KOPT-K1 (cell line): ENCODE results near the gene SLC35G6.
"Not testable (repeated sequence)": the region's sequence is repeated elsewhere in the genome, so short reads cannot be mapped to it uniquely, and the experiment has no call there.

Source experiments
- H3K27ac ChIP-seq: fragments of 200-600 bp; sonication (generic); 2 replicates; pipeline ENCODE4 v1.5.1; 2016; ENCODE audit warnings: antibody characterized with exemption, mild to moderate bottlenecking, low read depth, low read length; ENCODE audit not compliant: poor library complexity, severe bottlenecking
- H3K36me3 ChIP-seq: fragments of 200-600 bp; sonication (generic); 2 replicates; pipeline ENCODE4 v1.5.1; 2017; ENCODE audit warnings: antibody characterized with exemption, mild to moderate bottlenecking, low read length, moderate library complexity; ENCODE audit not compliant: insufficient read depth
- H3K9me3 ChIP-seq: fragments of 200-600 bp; sonication (generic); 2 replicates; pipeline ENCODE4 v1.5.1; 2017; ENCODE audit warnings: antibody characterized with exemption, low read length, mild to moderate bottlenecking; ENCODE audit not compliant: insufficient read depth, poor library complexity, severe bottlenecking

The SLC35G6 gene

DNA sequence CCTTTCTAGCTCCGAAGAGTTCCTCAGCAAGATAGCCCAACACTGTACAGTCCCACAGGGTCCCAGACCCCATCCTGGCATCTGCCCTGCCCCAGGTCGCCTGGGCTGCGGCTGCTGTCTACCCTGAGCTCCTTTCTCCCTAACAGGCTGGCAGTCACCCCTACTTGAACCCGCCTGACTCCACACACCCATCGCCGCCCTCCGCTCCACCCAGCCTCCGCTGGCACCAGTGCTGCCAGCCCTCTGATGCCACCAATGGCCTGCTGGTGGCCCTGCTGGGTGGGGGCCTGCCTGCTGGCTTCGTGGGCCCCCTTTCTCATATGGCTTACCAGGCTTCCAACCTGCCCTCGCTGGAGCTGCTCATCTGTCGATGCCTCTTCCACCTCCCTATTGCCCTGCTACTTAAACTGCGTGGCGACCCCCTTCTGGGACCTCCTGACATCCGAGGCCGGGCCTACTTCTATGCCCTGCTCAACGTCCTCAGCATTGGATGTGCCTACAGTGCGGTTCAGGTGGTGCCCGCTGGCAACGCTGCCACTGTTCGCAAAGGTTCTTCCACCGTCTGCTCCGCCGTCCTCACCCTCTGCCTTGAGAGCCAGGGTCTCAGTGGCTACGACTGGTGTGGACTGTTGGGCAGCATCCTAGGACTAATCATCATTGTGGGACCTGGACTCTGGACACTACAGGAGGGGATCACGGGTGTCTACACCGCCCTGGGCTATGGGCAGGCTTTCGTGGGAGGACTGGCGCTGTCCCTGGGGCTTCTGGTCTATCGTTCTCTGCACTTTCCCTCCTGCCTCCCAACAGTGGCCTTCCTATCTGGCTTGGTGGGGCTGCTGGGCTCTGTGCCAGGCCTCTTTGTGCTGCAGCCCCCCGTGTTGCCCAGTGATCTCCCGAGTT lies 846 bp downstream of the SLC35G6 start:
- H3K36me3 ChIP-seq: not testable (repeated sequence)
- peak overlapping the region; percentile 99 for H3K27ac ChIP-seq

GRCh38 chr17:7482742-7483088 lies 1.5 kb downstream of the SLC35G6 start:
- H3K36me3 ChIP-seq: peaks cover 15% of the 10 kb centered on the region
- not testable (repeated sequence) for H3K9me3 ChIP-seq
- peak overlapping the region; percentile 99 for H3K27ac ChIP-seq

More for the DNA sequence above, 846 bp downstream of the SLC35G6 start:
- H3K9me3 ChIP-seq: not testable (repeated sequence)

GRCh38 chr17:7483255-7484066 lies 2.2 kb downstream of the SLC35G6 start:
- H3K36me3 ChIP-seq: peaks cover 20% of the 10 kb centered on the region
- no peaks in the 10 kb centered on the region for H3K9me3 ChIP-seq
- peak overlapping the region; percentile 99 for H3K27ac ChIP-seq

DNA sequence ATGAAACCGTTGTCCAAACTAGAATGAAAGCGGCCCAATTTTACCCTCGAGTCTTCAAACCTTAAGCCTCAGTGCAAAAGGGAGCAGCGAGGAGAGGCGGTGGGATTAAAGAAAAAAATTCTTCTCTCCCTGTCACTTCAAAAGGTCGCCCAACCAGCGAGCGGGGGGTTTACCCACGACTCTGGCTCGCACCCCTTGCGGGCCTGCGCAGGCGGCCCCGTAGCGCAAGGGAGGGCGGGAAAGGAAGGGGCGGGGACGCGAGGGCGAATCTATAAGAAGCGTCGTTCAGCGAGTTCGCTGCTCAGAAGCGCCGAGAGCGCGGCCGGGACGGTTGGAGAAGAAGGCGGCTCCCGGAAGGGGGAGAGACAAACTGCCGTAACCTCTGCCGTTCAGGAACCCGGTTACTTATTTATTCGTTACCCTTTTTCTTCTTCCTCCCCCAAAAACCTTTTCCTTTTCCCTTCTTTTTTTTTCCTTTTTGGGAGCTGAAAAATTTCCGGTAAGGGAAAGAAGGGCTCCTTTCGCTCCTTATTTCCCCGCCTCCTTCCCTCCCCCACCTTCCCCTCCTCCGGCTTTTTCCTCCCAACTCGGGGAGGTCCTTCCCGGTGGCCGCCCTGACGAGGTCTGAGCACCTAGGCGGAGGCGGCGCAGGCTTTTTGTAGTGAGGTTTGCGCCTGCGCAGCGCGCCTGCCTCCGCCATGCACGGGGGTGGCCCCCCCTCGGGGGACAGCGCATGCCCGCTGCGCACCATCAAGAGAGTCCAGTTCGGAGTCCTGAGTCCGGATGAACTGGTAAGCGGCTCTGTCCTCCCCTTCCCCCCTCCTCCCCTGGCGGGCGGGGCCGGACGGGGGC lies 3.0 kb downstream of the SLC35G6 start, which contains the start of gene POLR2A:
POLR2A (plus strand) TSS at position 300 of the 852 bp plus-strand sequence.
- peak within 1 kb of the TSS; percentile 99 for H3K27ac ChIP-seq
- peaks cover 27% of the 10 kb centered on the region for H3K36me3 ChIP-seq
- no peaks in the 10 kb centered on the region for H3K9me3 ChIP-seq

DNA sequence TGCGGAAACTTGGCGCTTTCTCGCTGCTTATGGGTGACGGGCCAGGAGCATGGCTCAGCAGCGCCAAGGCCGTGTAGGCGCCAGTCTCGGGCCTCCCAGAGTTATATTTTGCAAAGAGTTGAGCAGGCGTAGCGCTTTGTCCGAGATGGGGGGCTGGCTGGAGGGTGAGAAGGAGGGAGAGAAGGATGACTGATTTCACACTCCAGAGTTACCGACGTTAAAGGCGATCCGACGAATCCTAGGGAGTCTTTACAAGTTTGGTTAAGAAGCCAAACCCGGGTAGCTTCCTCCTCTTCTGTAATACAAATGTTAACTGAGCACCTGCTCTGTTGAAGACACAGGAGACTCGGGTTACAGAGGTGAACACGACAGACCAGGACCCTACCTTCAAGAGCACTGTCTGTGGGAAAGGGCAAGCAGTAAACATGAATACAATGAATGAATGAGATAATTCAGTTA lies 3.7 kb downstream of the SLC35G6 start:
- H3K9me3 ChIP-seq: no peaks in the 10 kb centered on the region
- peak overlapping the region; percentile 99 for H3K27ac ChIP-seq
- H3K36me3 ChIP-seq: peaks cover 34% of the 10 kb centered on the region

DNA sequence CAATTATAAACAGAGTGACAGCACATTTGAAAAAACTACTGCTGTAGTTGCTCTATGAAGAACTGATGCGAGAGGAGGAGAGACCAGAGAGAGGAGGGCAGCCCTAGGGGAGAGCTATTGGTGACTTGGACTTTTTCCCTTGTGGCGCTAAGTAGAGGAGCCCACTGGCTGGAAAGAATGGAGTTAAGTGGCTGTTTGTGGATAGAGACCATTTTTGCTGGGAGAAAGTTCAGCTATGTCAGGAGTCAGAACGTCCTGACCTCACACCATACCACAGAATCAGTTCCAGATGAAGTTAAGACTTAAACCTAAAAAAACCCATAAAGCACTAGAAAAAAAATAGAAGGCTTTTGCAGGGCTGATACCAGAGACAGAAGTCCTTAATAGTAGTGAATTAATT lies 4.9 kb downstream of the SLC35G6 start:
- Histone ChIP-seq H3K36me3 (peaks cover 46% of the 10 kb centered on the region), H3K27ac (peak overlapping the region; percentile 27), H3K9me3 (no peaks in the 10 kb centered on the region)

DNA sequence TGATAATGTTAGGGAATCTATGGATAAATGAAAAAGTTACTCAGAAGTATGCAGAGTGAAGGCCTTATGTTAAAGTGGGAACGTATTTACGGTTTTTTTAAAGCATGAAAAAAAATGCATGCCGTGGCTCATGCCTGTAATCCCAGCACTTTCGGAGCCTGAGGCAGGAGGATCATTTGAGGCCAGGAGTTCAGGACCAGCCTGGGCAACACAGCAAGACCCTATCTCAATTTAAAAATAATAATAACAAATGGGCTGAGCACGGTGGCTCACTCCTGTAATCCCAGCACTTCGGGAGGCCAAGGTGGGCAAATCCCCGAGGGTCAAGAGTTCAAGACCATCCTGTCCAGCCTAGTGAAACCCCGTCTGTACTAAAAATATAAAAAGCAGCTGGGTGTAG lies 8.9 kb downstream of the SLC35G6 start:
- Histone ChIP-seq H3K9me3 (no peaks in the 10 kb centered on the region), H3K36me3 (peaks cover 86% of the 10 kb centered on the region), H3K27ac (no peak overlapping the region)

DNA sequence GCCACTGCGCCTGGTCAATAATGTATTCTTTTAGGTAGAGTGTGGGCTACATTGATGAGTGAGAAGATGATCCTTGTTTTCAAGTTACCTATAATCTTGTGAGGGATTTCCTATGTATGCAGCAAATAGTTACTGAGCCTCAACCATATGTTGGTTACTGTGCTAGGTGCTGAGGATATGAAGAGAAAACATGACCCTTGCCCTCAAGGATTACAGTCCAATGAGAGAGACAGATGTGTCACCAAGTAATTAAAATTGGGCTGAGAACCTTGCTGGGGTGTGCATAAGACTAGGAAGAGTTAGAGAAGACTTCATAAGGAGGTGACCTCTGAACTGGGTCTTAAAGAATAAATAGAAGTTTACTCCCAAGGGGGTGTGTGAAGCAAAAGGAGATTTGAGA lies 10.3 kb downstream of the SLC35G6 start:
- peaks cover 91% of the 10 kb centered on the region for H3K36me3 ChIP-seq
- H3K9me3 ChIP-seq: no peaks in the 10 kb centered on the region
- no peak overlapping the region for H3K27ac ChIP-seq

- Histone ChIP-seq H3K27ac (no peak overlapping the region), H3K36me3 (peaks cover 100% of the 10 kb centered on the region)
These were observed 12.7 kb downstream of the SLC35G6 start for GRCh38 chr17:7493941-7494340.

GRCh38 chr17:7495906-7496434 lies 14.7 kb downstream of the SLC35G6 start:
- Histone ChIP-seq H3K9me3 (no peaks in the 10 kb centered on the region), H3K36me3 (peaks cover 100% of the 10 kb centered on the region), H3K27ac (no peak overlapping the region)

More at GRCh38 chr17:7493941-7494340, 12.7 kb downstream of the SLC35G6 start:
- no peaks in the 10 kb centered on the region for H3K9me3 ChIP-seq

GRCh38 chr17:7496470-7497183 lies 15.4 kb downstream of the SLC35G6 start:
- peaks cover 100% of the 10 kb centered on the region for H3K36me3 ChIP-seq
- H3K27ac ChIP-seq: no peak overlapping the region
- no peaks in the 10 kb centered on the region for H3K9me3 ChIP-seq

DNA sequence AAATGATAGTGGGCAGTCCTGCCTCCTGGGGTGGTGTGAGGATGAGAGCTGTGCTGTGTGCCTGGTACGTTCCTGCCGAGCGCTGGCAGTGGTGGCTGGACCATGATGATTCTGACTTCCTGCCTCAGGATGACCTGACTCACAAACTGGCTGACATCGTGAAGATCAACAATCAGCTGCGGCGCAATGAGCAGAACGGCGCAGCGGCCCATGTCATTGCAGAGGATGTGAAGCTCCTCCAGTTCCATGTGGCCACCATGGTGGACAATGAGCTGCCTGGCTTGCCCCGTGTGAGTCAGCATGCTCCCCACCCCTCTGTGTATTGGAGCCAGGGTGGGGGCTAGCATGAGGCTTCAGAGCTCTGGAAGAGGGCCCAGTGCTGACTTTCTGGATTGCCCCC lies 16.0 kb downstream of the SLC35G6 start:
- peaks cover 100% of the 10 kb centered on the region for H3K36me3 ChIP-seq

DNA sequence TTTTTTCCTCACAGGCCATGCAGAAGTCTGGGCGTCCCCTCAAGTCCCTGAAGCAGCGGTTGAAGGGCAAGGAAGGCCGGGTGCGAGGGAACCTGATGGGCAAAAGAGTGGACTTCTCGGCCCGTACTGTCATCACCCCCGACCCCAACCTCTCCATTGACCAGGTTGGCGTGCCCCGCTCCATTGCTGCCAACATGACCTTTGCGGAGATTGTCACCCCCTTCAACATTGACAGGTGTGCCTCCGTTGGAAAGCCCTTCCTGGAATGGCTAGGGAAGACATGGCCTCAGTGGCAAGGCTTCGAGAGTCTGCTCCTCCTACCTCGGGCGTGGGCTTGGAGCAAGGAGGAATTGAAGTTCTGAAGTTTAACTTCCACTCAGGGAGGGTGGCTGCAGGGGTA lies 16.4 kb downstream of the SLC35G6 start:
- Histone ChIP-seq H3K36me3 (peaks cover 100% of the 10 kb centered on the region), H3K27ac (no peak overlapping the region), H3K9me3 (no peaks in the 10 kb centered on the region)

More for the DNA sequence above, 16.0 kb downstream of the SLC35G6 start:
- H3K9me3 ChIP-seq: no peaks in the 10 kb centered on the region
- no peak overlapping the region for H3K27ac ChIP-seq

DNA sequence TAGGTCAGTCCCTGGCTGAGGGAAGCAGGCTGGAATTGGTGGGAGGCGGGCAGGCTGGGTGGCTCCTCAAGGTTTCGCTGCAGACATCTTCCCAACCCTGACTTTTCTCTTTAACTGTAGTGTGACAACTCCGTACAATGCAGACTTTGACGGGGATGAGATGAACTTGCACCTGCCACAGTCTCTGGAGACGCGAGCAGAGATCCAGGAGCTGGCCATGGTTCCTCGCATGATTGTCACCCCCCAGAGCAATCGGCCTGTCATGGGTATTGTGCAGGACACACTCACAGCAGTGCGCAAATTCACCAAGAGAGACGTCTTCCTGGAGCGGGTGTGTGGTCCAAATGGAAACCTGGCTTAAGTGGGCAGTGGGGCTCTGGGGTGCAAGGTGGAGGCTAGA lies 17.9 kb downstream of the SLC35G6 start:
- Histone ChIP-seq H3K36me3 (peaks cover 100% of the 10 kb centered on the region), H3K9me3 (no peaks in the 10 kb centered on the region), H3K27ac (no peak overlapping the region)
